Gastrocnemius medialis (tissue), 4 donors: ENCODE data around the gene CEP170.
"Not testable (repeated sequence)": the region's sequence is repeated elsewhere in the genome, so short reads cannot be mapped to it uniquely, and the experiment has no call there.

Experiments
- CTCF ChIP-seq, 5 experiments: fragments of 450-650 bp in 3 of 5; fragments of 200-600 bp in 2 of 5; sonication (generic) in 2 of 5; IDR thresholded peaks in 4 of 5; conservative IDR thresholded peaks in 1 of 5; 1 replicate in 4 of 5; 2 replicates in 1 of 5; pipeline ENCODE4 v1.5.1; 2016 to 2019; ENCODE audit warnings: antibody characterized with exemption in 5 of 5, mild to moderate bottlenecking in 3 of 5, moderate library complexity in 3 of 5
- POLR2A ChIP-seq, 2 donors: fragments of 450-650 bp; IDR thresholded peaks; one replicate each; pipeline ENCODE4 v1.6.1; 2017; ENCODE audit warnings: antibody characterized with exemption in 2 of 2, mild to moderate bottlenecking in 2 of 2, moderate library complexity in 2 of 2

GRCh38 chr1:243118601-243119322 lies 136.3 kb downstream of the CEP170 start:
- not testable (repeated sequence) for TF ChIP-seq CTCF (IDR thresholded peaks at IDR 0.05 in 4 of 5, conservative IDR thresholded peaks at IDR 0.05 in 1 of 5); POLR2A (IDR thresholded peaks at IDR 0.05)
